ENCODE data around the gene OSER1. TPM values are rescaled to one million over a fixed set of nuclear protein-coding genes. Genes with fewer than 3 reads are reported as not detected.

Gene OSER1
- polyA plus RNA-seq, 1 donor (not counting 4 experiments of a cell fraction or from before 2014, with no cell fraction given) = 41.5 TPM

- FAIRE-seq (no peak), DNase-seq (ENCODE audit: low read depth, low spot score) (no peak)
- dilution Hi-C loops (cut with MboI; ENCODE audit: extremely low pct_ligation_motif_present, low sequenced_read_pairs) = no loop called here
- H3K4me3 ChIP-seq (ENCODE audit: control insufficient read depth in 2 of 3, extremely low read depth in 1 of 3, insufficient read depth in 2 of 3, low read depth in 1 of 3, low read length in 3 of 3) = no peak overlapping the region
- no peaks in the 10 kb centered on the region for H3K9me1 ChIP-seq (ENCODE audit: control insufficient read depth, extremely low read depth, insufficient read depth, low read length)
- H3K4me1 ChIP-seq (ENCODE audit: control insufficient read depth, extremely low read depth, insufficient read depth, low read length) = peaks cover 4% of the 10 kb centered on the region
- no peaks in the 10 kb centered on the region for H3K79me2 ChIP-seq (ENCODE audit: control insufficient read depth, insufficient read depth, low read length)
- H2AFZ ChIP-seq (ENCODE audit: control insufficient read depth, low read length) = no peak overlapping the region
- no peak overlapping the region for H3K4me2 ChIP-seq (ENCODE audit: control insufficient read depth, extremely low read depth, insufficient read depth, low read depth, low read length)
- no peak overlapping the region for H3K9ac ChIP-seq (ENCODE audit: control insufficient read depth, extremely low read depth, insufficient read depth, low read length)
- no peaks in the 10 kb centered on the region for H3K27me3 ChIP-seq (ENCODE audit: control insufficient read depth, extremely low read depth, insufficient read depth, low read length)
- TF ChIP-seq CTCF (optimal IDR thresholded peaks at IDR 0.05 in 1 of 3, IDR thresholded peaks at IDR 0.05 in 1 of 3, conservative IDR thresholded peaks at IDR 0.05 in 1 of 3; ENCODE audit: extremely low read depth in 1 of 3, insufficient read depth in 2 of 3, low read length in 3 of 3) (no peak), EZH2 (IDR thresholded peaks at IDR 0.05; ENCODE audit: low read length) (no peak)
- no peaks in the 10 kb centered on the region for H3K36me3 ChIP-seq (ENCODE audit: control insufficient read depth in 2 of 2, extremely low read depth in 1 of 2, insufficient read depth in 2 of 2, low read length in 2 of 2)
- H3K9me3 ChIP-seq (ENCODE audit: control insufficient read depth, low read depth, low read length) = no peaks in the 10 kb centered on the region
- H4K20me1 ChIP-seq (ENCODE audit: control insufficient read depth, extremely low read depth, insufficient read depth, low read length) = no peaks in the 10 kb centered on the region
- no peak overlapping the region for H3K27ac ChIP-seq (ENCODE audit: control insufficient read depth, insufficient read depth, low read length)
Observed at GRCh38 chr20:44159711-44160110, 50.9 kb downstream of the OSER1 start.

DNA sequence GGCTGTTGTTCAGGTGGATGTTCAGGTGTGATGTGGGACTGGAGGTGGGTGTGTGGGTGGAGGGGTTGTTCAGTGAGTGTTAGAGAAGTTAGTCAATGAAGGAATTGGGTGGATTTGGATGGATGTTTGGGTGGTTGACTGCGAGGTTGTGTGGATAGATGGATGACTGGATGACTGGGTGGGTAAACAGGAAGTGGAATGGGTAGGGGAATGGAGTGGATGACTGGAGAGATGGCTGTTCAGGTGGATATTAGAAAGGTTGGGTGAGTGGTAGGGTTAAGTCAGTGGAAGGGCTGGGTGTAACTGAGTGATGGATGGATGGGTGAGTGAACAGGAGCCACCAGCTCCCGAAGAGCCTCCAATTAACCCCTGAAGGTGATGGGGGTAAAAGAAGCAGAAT, 51.4 kb downstream of the OSER1 start:
- Histone ChIP-seq H3K4me3 (ENCODE audit: control insufficient read depth in 2 of 3, extremely low read depth in 1 of 3, insufficient read depth in 2 of 3, low read depth in 1 of 3, low read length in 3 of 3) (no peak overlapping the region), H3K36me3 (ENCODE audit: control insufficient read depth in 2 of 2, extremely low read depth in 1 of 2, insufficient read depth in 2 of 2, low read length in 2 of 2) (no peaks in the 10 kb centered on the region), H3K79me2 (ENCODE audit: control insufficient read depth, insufficient read depth, low read length) (no peaks in the 10 kb centered on the region), H4K20me1 (ENCODE audit: control insufficient read depth, extremely low read depth, insufficient read depth, low read length) (no peaks in the 10 kb centered on the region), H3K9me1 (ENCODE audit: control insufficient read depth, extremely low read depth, insufficient read depth, low read length) (no peaks in the 10 kb centered on the region), H3K9me3 (ENCODE audit: control insufficient read depth, low read depth, low read length) (no peaks in the 10 kb centered on the region), H3K4me1 (ENCODE audit: control insufficient read depth, extremely low read depth, insufficient read depth, low read length) (peaks cover 10% of the 10 kb centered on the region), H2AFZ (ENCODE audit: control insufficient read depth, low read length) (no peak overlapping the region), H3K9ac (ENCODE audit: control insufficient read depth, extremely low read depth, insufficient read depth, low read length) (no peak overlapping the region), H3K27ac (ENCODE audit: control insufficient read depth, insufficient read depth, low read length) (no peak overlapping the region), H3K4me2 (ENCODE audit: control insufficient read depth, extremely low read depth, insufficient read depth, low read depth, low read length) (no peak overlapping the region), H3K27me3 (ENCODE audit: control insufficient read depth, extremely low read depth, insufficient read depth, low read length) (no peaks in the 10 kb centered on the region)
- dilution Hi-C loops (cut with MboI; ENCODE audit: extremely low pct_ligation_motif_present, low sequenced_read_pairs) = no loop called here
- FAIRE-seq (no peak), DNase-seq (ENCODE audit: low read depth, low spot score) (no peak)
- no peak for TF ChIP-seq CTCF (optimal IDR thresholded peaks at IDR 0.05 in 1 of 3, IDR thresholded peaks at IDR 0.05 in 1 of 3, conservative IDR thresholded peaks at IDR 0.05 in 1 of 3; ENCODE audit: extremely low read depth in 1 of 3, insufficient read depth in 2 of 3, low read length in 3 of 3)
- no peak for TF ChIP-seq EZH2 (IDR thresholded peaks at IDR 0.05; ENCODE audit: low read length)
